GM18499 (cell line): ENCODE results near the gene MAX.

ENCODE experiments used
- ATAC-seq: cut with Tn5 transposase; IDR thresholded peaks from one replicate; pipeline ENCODE4 v1.9.1; 2021; ENCODE audit warnings: moderate number of reproducible peaks; ENCODE audit not compliant: insufficient read depth, unreplicated experiment

The MAX gene

DNA sequence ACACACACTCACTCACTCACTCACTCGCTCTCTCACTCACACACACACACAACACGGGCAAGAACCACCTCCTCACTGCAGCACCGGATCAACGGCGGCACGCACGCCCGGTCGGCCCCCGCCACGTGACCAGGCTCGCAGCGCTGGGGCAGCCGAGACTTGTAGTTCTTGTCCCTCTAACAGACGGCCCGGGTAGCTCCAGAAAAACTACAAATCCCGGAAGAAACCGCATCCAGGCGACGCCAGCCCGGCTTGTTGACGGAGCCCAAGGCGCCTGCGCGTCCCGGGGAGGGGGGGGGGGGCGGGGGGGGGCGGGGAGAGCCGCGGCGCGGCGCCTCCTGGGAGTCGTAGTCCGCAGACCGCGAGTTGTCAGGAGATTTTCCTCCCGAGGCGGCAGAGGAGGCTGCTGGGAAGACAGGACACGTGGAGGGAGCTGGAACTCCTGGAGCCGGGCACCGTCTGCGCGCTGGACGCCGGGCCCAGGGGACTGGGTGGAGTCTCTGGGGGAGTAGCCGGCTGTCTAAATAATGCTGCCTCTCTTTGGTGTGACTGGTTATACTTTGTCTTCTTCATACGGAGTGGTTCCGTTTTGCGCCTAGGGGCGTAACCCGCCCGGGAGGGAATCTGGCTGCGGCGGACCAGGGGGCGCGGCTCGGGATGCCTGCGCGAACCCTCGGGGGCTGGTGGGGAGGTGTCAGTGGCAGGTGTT, at the start of gene MAX:
MAX (minus strand) TSS at position 77 of the 709 bp plus-strand sequence. CDS start 178 bp downstream, outside the sequence.
- ATAC-seq: peak; percentile 47

DNA sequence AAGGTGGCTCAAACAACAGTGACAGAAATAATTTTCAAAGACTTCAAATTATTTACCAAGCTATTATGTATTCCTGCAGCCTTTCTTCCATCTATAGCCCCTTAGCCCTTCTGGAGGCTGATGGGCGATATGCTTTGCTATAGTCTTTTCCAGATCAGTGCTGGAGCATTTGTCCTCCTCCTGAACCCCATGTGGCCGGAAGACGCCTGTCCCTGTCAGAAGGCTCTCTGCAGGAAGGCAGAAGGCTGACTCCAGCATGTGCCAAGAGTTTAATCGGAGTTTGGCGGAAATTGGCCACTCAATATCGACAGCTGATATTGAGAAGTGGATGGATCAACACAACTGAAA, 49.3 kb upstream of the MAX start:
- no peak for ATAC-seq

DNA sequence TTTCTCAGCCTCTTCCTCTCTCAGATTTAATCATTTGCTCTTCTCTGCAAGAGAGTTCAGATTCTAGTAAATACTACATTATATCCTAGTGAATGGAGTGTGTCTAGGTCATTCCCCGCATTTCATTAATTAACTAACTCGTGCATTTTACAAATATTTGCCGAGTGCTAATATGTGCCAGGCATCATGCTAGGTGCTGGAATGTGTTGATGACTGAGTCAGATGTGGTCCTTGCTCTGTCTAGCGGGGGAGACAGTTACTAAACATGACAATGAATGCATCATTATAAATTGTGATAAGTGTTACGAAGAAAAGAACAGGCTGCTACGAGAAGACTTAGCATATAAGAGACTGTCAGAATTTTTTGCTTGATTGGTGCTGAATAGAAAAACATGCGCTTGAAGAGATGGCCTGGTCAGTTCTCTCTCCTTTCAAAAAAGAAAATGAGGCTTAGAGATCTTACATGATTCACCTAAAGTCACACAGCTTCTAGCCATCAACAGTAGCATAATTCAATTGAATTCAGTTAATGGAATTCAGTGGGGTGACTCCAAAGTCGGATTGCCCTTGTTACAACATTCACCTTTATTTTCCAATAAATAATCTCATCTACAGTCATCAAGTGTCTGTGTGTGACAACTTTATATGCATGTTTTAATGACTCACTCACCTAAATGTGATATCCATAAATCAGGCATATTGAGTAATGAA, 48.7 kb upstream of the MAX start:
- no peak for ATAC-seq

GRCh38 chr14:65149116-65149515, 46.8 kb upstream of the MAX start:
- no peak for ATAC-seq

DNA sequence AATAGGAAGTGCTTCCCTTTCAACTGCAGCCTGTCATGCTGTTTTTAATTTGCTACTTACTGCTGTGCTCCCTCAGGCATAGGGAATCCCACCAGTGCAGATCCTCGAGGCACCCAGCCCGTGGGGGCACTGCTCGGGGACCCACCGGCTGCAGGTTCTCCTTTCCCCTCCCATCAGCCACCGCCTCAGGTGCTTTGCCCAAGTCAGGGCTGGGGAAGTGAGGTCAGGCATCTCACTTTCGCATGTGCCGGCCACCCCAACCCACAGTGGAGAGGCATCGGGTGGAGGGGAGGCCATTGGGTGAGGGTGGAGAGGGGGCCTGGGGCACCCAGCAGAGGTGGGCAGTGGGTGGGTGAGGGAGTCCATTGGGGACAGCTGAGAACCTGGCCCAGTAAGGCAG, 41.9 kb upstream of the MAX start:
- ATAC-seq: no peak

DNA sequence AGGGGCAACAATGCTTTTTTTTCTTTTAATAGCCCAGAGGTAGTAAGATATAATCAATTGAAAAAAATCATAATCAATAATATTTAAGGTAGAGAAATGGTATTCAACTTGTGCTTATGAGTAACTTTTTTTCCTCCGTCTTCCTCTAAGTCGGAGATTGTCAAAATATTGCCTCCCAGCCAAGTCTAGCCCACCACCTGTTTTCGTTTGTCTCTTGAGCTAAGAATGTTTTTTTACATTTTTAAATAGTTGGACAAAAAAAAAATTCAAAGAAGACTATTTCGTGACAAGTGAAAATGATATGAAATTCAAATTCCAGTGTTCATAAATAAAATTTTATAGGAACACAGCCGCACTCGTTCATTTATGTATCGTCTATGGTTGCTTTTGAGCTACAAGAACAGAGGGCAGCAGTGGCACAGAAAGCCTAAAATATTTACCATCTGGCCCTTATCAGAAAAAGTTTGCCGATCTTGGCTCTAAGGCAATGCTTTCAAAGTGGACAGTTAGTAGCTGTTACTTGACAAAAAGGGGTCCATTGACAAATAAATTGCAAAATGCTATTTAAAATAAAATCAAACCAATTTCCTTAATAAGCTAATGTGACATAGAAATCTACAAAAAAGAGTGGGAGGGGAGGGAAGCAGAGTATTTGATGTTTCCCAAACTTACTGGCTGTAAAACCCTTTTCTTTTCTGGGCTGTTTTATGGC, 40.8 kb upstream of the MAX start:
- ATAC-seq: no peak

GRCh38 chr14:65142429-65142828, 40.1 kb upstream of the MAX start:
- ATAC-seq: no peak

GRCh38 chr14:65141523-65141922, 39.2 kb upstream of the MAX start:
- no peak for ATAC-seq

- ATAC-seq: no peak
Observed at GRCh38 chr14:65137648-65138307, 35.5 kb upstream of the MAX start.

GRCh38 chr14:65134651-65135579, 32.6 kb upstream of the MAX start:
- ATAC-seq: no peak

GRCh38 chr14:65132855-65133254, 30.5 kb upstream of the MAX start:
- no peak for ATAC-seq

DNA sequence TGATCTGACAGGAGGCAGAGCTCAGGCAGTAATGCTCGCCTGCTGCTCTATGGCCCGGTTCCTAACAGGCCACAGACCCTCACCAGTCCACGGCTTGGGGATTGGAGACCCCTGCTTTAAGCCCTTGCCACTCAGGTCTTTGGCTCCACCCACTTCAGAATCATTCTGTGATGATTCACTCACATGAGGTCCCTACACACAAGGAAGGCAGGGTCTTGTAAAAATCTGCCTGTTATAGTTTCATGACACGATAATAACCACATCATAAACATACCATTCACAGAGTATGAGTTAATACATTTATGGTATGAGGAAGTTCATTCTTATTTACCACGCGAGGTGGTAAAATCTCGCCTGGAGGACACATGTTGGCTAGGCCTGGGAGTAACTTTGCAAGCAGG, 29.0 kb upstream of the MAX start:
- ATAC-seq: no peak

- no peak for ATAC-seq
Observed at GRCh38 chr14:65128096-65128495, 25.8 kb upstream of the MAX start.

DNA sequence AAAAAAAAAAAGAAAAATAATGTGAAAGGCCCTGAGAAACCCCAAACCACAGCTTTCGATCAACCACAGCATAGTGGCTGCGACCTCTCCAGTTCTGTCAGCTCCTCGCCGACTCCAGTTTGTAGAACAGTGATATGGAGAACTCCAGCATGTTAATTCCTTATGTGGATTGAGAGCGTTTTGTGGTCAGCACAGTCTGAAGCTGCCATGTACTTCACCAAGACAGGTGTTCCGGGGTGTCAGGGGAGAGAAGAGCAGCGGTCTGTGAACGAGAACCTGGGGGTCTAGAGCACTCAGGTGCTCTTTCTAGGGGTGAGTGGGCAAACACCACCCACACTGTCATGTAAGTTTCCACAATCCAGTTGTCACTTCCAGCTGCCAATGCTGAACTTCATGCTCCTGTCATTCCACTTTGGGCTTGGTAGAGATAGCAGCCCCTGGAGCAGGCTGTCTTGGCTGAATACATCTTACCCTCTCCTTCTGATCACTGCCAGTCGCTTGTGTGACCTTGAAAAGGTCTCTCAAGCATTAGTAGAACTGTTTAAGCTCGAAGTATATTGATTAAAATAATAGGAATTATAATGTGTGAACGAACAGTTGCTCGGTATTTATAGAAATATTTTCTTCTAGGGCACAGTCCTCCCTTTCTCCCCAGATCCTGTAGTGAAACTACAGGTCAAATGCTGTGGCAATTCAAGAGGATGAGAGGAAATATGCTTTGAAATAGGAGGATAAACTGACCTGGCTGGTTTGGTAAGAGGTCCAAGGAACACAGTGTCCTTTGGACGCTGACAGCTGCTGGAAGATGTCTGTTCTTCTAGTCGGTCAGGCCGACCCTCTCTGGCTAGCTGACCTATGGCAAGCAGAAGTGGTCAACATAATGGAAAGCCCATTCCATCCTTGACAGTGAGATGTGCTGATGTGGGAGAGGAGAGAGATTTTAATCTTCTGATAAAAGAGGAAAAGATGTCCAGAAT, 15.7 kb upstream of the MAX start:
- ATAC-seq: no peak

DNA sequence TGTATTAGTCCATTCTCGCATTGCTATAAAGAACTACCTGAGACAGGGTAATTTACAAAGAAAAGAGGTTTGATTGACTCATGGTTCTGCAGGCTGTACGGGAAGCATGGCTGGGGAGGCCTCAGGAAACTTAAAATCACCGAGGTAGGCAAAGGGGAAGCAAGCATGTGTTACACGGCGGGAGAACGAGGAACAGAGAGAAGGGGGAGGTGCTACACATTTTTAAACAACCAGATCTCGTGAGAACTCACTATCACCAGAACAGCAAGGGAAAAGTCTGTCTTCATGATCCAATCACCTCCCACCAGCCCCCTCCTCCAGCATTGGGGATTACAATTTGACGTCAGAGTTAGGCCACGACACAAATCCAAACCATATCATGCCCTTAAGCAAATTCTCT, 13.3 kb upstream of the MAX start:
- no peak for ATAC-seq

- no peak for ATAC-seq
Observed at GRCh38 chr14:65110525-65110924, 8.2 kb upstream of the MAX start.

GRCh38 chr14:65109357-65109756, 7.0 kb upstream of the MAX start:
- ATAC-seq: no peak

GRCh38 chr14:65107200-65107599, 4.9 kb upstream of the MAX start:
- ATAC-seq: no peak

GRCh38 chr14:65106736-65107135, 4.4 kb upstream of the MAX start:
- no peak for ATAC-seq
